GM12872 (cell line): ENCODE measurements around the gene ERFL.

Source experiments
- CTCF ChIP-seq: IDR thresholded peaks from 3 replicates; pipeline ENCODE4 v1.5.1; 2011; ENCODE audit warnings: low read depth, mild to moderate bottlenecking, low read length, moderate library complexity; ENCODE audit not compliant: insufficient read depth

The ERFL gene

GRCh38 chr19:41923045-41923788 is 5.0 kb downstream of the ERFL start:
- no peak for TF ChIP-seq CTCF

GRCh38 chr19:41922585-41922984 is 5.7 kb downstream of the ERFL start:
- no peak for TF ChIP-seq CTCF

GRCh38 chr19:41921577-41922576 is 6.4 kb downstream of the ERFL start:
- no peak for TF ChIP-seq CTCF

- no peak for TF ChIP-seq CTCF
Observed at GRCh38 chr19:41920882-41921576, 7.2 kb downstream of the ERFL start.

GRCh38 chr19:41919948-41920712 is 8.1 kb downstream of the ERFL start:
- TF ChIP-seq CTCF = no peak

- no peak for TF ChIP-seq CTCF
Observed at GRCh38 chr19:41918653-41919244, 9.5 kb downstream of the ERFL start.
